Loucy (cell line): ENCODE results near the gene SPACA5B.

ENCODE experiments used
- CTCF ChIP-seq: fragments of 200-600 bp; sonication (generic); conservative IDR thresholded peaks from 2 replicates; pipeline ENCODE4 v1.5.1; 2014; ENCODE audit warnings: mild to moderate bottlenecking, antibody characterized with exemption, low read length
- EZH2phosphoT487 ChIP-seq: fragments of 200-600 bp; IDR thresholded peaks from 2 replicates; pipeline ENCODE4 v1.6.1; 2018; ENCODE audit warnings: antibody characterized with exemption, mild to moderate bottlenecking, moderate library complexity, borderline replicate concordance

GRCh38 chrX:48154796-48155195 lies 24.4 kb downstream of the SPACA5B start:
- no peak for TF ChIP-seq CTCF
- no peak for TF ChIP-seq EZH2phosphoT487
